ENCODE measurements around the gene TUBA1B. TPM values are rescaled to one million over a fixed set of nuclear protein-coding genes. Genes with fewer than 3 reads are reported as not detected.

The TUBA1B gene
- total RNA-seq, 1 donor from 2014 or later = 1,333 TPM

DNA sequence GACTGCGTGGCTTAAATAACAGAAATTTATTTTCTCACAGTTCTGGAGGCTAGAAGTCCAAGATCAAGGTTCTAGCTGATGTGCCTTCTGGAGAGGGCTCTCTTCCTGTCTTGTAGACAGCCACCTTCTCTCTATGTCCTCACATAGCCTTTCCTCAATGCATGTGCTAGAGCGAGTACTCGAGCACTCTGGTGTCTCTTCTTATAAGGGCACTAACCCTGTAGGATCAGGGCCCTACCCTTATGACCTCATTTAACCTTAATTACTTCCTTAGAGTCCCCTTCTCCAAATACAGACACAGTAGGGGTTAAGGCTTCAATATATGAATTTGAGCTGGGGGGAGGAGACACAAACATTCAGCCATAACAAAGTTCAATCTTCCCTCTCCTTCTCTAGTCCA, 46.8 kb downstream of the TUBA1B start:
- Histone ChIP-seq H3K4me1 (peaks cover 0 to 1% of the 10 kb centered on the region in 2 donors), H3K36me3 (no peaks in the 10 kb centered on the region), H3K27me3 (no peaks in the 10 kb centered on the region), H3K27ac (no peak overlapping the region), H3K9me3 (no peaks in the 10 kb centered on the region), H3K4me3 (no peak overlapping the region)
- intact Hi-C loops (cut with DNase I) = no loop called here
- TF ChIP-seq CTCF (IDR thresholded peaks at IDR 0.05) = no peak
- DNase-seq (ENCODE audit: low spot score in 2 of 2) = no peak

GRCh38 chr12:49079793-49080192, 51.4 kb downstream of the TUBA1B start:
- H3K27ac ChIP-seq = no peak overlapping the region
- intact Hi-C loops (cut with DNase I) = no loop called here
- DNase-seq (ENCODE audit: low spot score in 2 of 2) = no peak
- no peaks in the 10 kb centered on the region for H3K9me3 ChIP-seq
- no peak for TF ChIP-seq CTCF (IDR thresholded peaks at IDR 0.05)
- no peaks in the 10 kb centered on the region for H3K4me1 ChIP-seq
- H3K27me3 ChIP-seq = no peaks in the 10 kb centered on the region
- H3K36me3 ChIP-seq = no peaks in the 10 kb centered on the region
- H3K4me3 ChIP-seq = no peak overlapping the region

Other genes starting within 250 kb of the TUBA1B start
- 38.8 TPM for gene FKBP11, start 205.9 kb downstream of the TUBA1B start, total RNA-seq
- 68.4 TPM for gene ARF3, start 173.9 kb downstream of the TUBA1B start, total RNA-seq
- 0.85 TPM for gene WNT10B, start 159.7 kb downstream of the TUBA1B start, total RNA-seq
- not detected for gene WNT1, start 153.1 kb downstream of the TUBA1B start, total RNA-seq
- not detected for gene DDN, start 132.0 kb downstream of the TUBA1B start, total RNA-seq
- 32.8 TPM for gene PRKAG1, start 112.6 kb downstream of the TUBA1B start, total RNA-seq
- gene KMT2D, start 70.6 kb downstream of the TUBA1B start, total RNA-seq = 106 TPM
- gene RHEBL1, start 61.4 kb downstream of the TUBA1B start, total RNA-seq = not detected
- gene DHH, start 36.6 kb downstream of the TUBA1B start, total RNA-seq = 31.5 TPM
- gene LMBR1L, start 20.5 kb downstream of the TUBA1B start, total RNA-seq = 74.2 TPM
- gene TUBA1A, start 57.7 kb upstream of the TUBA1B start, total RNA-seq = 214 TPM
- 370 TPM for gene TUBA1C, start 133.7 kb upstream of the TUBA1B start, total RNA-seq
- not detected for gene PRPH, start 163.8 kb upstream of the TUBA1B start, total RNA-seq
- gene TROAP, start 191.9 kb upstream of the TUBA1B start, total RNA-seq = not detected
- not detected for gene C1QL4, start 205.8 kb upstream of the TUBA1B start, total RNA-seq
- gene DNAJC22, start 215.5 kb upstream of the TUBA1B start, total RNA-seq = not detected
- 13.8 TPM for gene SPATS2, start 236.1 kb upstream of the TUBA1B start, total RNA-seq